Trophoblast cell (in vitro differentiated cells and primary cell): Measurements from ENCODE around the gene GRIN2A.

Experiments used
- DNase-seq, 2 donors: peaks; one replicate each; pipeline ENCODE4 v3.0.0-alpha.2; 2016
- H2AFZ ChIP-seq: 2 replicates; pipeline ENCODE4 v1.6.1; 2013; ENCODE audit warnings: low read length, moderate library complexity, mild to moderate bottlenecking; ENCODE audit not compliant: insufficient read depth, poor library complexity
- H2AK5ac ChIP-seq: 2 replicates; pipeline ENCODE4 v1.6.1; 2013; ENCODE audit warnings: mild to moderate bottlenecking, low read length
- H2BK120ac ChIP-seq: 2 replicates; pipeline ENCODE4 v1.6.1; 2013; ENCODE audit warnings: low read length, mild to moderate bottlenecking, moderate library complexity; ENCODE audit not compliant: insufficient read depth, poor library complexity
- H2BK12ac ChIP-seq: 2 replicates; pipeline ENCODE4 v1.6.1; 2013; ENCODE audit warnings: mild to moderate bottlenecking, low read length, moderate library complexity
- H2BK5ac ChIP-seq: 2 replicates; pipeline ENCODE4 v1.6.1; 2013; ENCODE audit warnings: low read length, low read depth, moderate library complexity, mild to moderate bottlenecking; ENCODE audit not compliant: poor library complexity
- H3K14ac ChIP-seq: 2 replicates; pipeline ENCODE4 v1.6.1; 2013; ENCODE audit warnings: mild to moderate bottlenecking, low read length
- H3K18ac ChIP-seq: 2 replicates; pipeline ENCODE4 v1.6.1; 2013; ENCODE audit warnings: mild to moderate bottlenecking, low read length
- H3K23ac ChIP-seq: 2 replicates; pipeline ENCODE4 v1.6.1; 2013; ENCODE audit warnings: low read length
- H3K27ac ChIP-seq: 2 replicates; pipeline ENCODE4 v1.5.1; 2013; ENCODE audit warnings: low read depth, mild to moderate bottlenecking, inconsistent platforms, low read length, moderate library complexity
- H3K27me3 ChIP-seq: 2 replicates; pipeline ENCODE4 v1.6.1; 2013; ENCODE audit warnings: inconsistent platforms, mild to moderate bottlenecking, low read length, moderate library complexity; ENCODE audit not compliant: insufficient read depth
- H3K36me3 ChIP-seq, 2 experiments: 1 replicate in 1 of 2; 2 replicates in 1 of 2; pipeline ENCODE4 v1.6.1; 2013; ENCODE audit warnings: low read length in 2 of 2, mild to moderate bottlenecking in 2 of 2, moderate library complexity in 1 of 2; ENCODE audit not compliant: insufficient read depth in 2 of 2, control insufficient read depth in 1 of 2
- H3K4ac ChIP-seq: 2 replicates; pipeline ENCODE4 v1.6.1; 2013; ENCODE audit warnings: low read depth, mild to moderate bottlenecking, low read length, moderate library complexity
- H3K4me1 ChIP-seq, 2 experiments: 1 replicate in 1 of 2; 2 replicates in 1 of 2; pipeline ENCODE4 v1.6.1; 2013; ENCODE audit warnings: low read length in 2 of 2, mild to moderate bottlenecking in 2 of 2, moderate library complexity in 1 of 2; ENCODE audit not compliant: insufficient read depth in 2 of 2, control insufficient read depth in 1 of 2
- H3K4me2 ChIP-seq: 2 replicates; pipeline ENCODE4 v1.6.1; 2013; ENCODE audit warnings: inconsistent platforms, mild to moderate bottlenecking, low read length, moderate library complexity
- H3K4me3 ChIP-seq: 2 replicates; pipeline ENCODE4 v1.5.1; 2013; ENCODE audit warnings: mild to moderate bottlenecking, low read depth, low read length, inconsistent platforms
- H3K79me1 ChIP-seq: one replicate; pipeline ENCODE4 v1.6.1; 2013; ENCODE audit warnings: low read length
- H3K79me2 ChIP-seq: 2 replicates; pipeline ENCODE4 v1.6.1; 2013; ENCODE audit warnings: low read length, mild to moderate bottlenecking; ENCODE audit not compliant: control insufficient read depth, insufficient read depth, poor library complexity
- H3K9ac ChIP-seq: 2 replicates; pipeline ENCODE4 v1.6.1; 2013; ENCODE audit warnings: mild to moderate bottlenecking, low read length
- H3K9me3 ChIP-seq: 2 replicates; pipeline ENCODE4 v1.6.1; 2013; ENCODE audit warnings: low read depth, mild to moderate bottlenecking, control low read depth, inconsistent platforms, low read length; ENCODE audit not compliant: insufficient read depth
- H4K12ac ChIP-seq: 2 replicates; pipeline ENCODE4 v1.6.1; 2013; ENCODE audit warnings: low read depth, mild to moderate bottlenecking, low read length, moderate library complexity
- H4K8ac ChIP-seq: 2 replicates; pipeline ENCODE4 v1.6.1; 2013; ENCODE audit warnings: low read depth, mild to moderate bottlenecking, low read length, moderate library complexity
- H4K91ac ChIP-seq: one replicate; pipeline ENCODE4 v1.6.1; 2013; ENCODE audit warnings: low read depth, mild to moderate bottlenecking, low read length, moderate library complexity
- WGBS: extraction: QIAGEN DNeasy Blood & Tissue Kit; methylation state at CpG from one replicate; pipeline ENCODE4 v1.1.7; 2013; ENCODE audit warnings: missing lambda C conversion rate; ENCODE audit not compliant: insufficient read length, insufficient coverage; ENCODE audit errors: extremely low coverage; 5-methylcytosine and 5-hydroxymethylcytosine counted together

GRIN2A gene

GRCh38 chr16:9821331-9821730 lies 360.9 kb downstream of the GRIN2A start:
- H2AK5ac ChIP-seq: no peak overlapping the region
- H3K4me2 ChIP-seq: no peak overlapping the region
- H3K18ac ChIP-seq: no peak overlapping the region
- H2BK12ac ChIP-seq: no peak overlapping the region
- H4K91ac ChIP-seq: no peak overlapping the region
- no peak overlapping the region for H4K8ac ChIP-seq
- no peaks in the 10 kb centered on the region for H3K4me1 ChIP-seq
- no peak overlapping the region for H4K12ac ChIP-seq
- no peak overlapping the region for H3K27ac ChIP-seq
- H3K27me3 ChIP-seq: no peaks in the 10 kb centered on the region
- H2AFZ ChIP-seq: no peak overlapping the region
- no peak overlapping the region for H2BK5ac ChIP-seq
- H3K14ac ChIP-seq: no peak overlapping the region
- no peaks in the 10 kb centered on the region for H3K79me1 ChIP-seq
- no peak overlapping the region for H3K9ac ChIP-seq
- no peak overlapping the region for H3K4me3 ChIP-seq
- H3K36me3 ChIP-seq: no peaks in the 10 kb centered on the region
- no peaks in the 10 kb centered on the region for H3K79me2 ChIP-seq
- no peak for DNase-seq
- H3K9me3 ChIP-seq: no peaks in the 10 kb centered on the region
- H3K4ac ChIP-seq: no peak overlapping the region
- no CpG with 5 or more reads among the region's 3 CpGs for WGBS
- no peak overlapping the region for H2BK120ac ChIP-seq
- no peak overlapping the region for H3K23ac ChIP-seq

- H2BK12ac ChIP-seq: no peak overlapping the region
- H3K23ac ChIP-seq: no peak overlapping the region
- no peak overlapping the region for H4K12ac ChIP-seq
- no peak overlapping the region for H2AK5ac ChIP-seq
- H3K4me3 ChIP-seq: no peak overlapping the region
- no peak overlapping the region for H3K14ac ChIP-seq
- H2AFZ ChIP-seq: no peak overlapping the region
- no peak overlapping the region for H4K91ac ChIP-seq
- H3K79me1 ChIP-seq: no peaks in the 10 kb centered on the region
- no peak for DNase-seq
- no peaks in the 10 kb centered on the region for H3K36me3 ChIP-seq
- H2BK5ac ChIP-seq: no peak overlapping the region
- no peak overlapping the region for H3K27ac ChIP-seq
- no peak overlapping the region for H3K4ac ChIP-seq
- H3K4me1 ChIP-seq: no peaks in the 10 kb centered on the region
- H3K27me3 ChIP-seq: no peaks in the 10 kb centered on the region
- no peak overlapping the region for H3K9ac ChIP-seq
- H4K8ac ChIP-seq: no peak overlapping the region
- WGBS: no CpG with 5 or more reads among the region's 8 CpGs
- no peaks in the 10 kb centered on the region for H3K9me3 ChIP-seq
- H3K79me2 ChIP-seq: no peaks in the 10 kb centered on the region
- no peak overlapping the region for H3K18ac ChIP-seq
- H3K4me2 ChIP-seq: no peak overlapping the region
- no peak overlapping the region for H2BK120ac ChIP-seq
These were observed 361.6 kb downstream of the GRIN2A start for GRCh38 chr16:9820476-9821246.

GRCh38 chr16:9818702-9819101 lies 363.5 kb downstream of the GRIN2A start:
- H2BK120ac ChIP-seq: no peak overlapping the region
- no peaks in the 10 kb centered on the region for H3K4me1 ChIP-seq
- no peak overlapping the region for H4K12ac ChIP-seq
- H2BK5ac ChIP-seq: no peak overlapping the region
- no peak overlapping the region for H3K27ac ChIP-seq
- H3K4me2 ChIP-seq: no peak overlapping the region
- H4K91ac ChIP-seq: no peak overlapping the region
- H2BK12ac ChIP-seq: no peak overlapping the region
- WGBS: no CpG with 5 or more reads among the region's 1 CpG
- no peak overlapping the region for H3K14ac ChIP-seq
- no peaks in the 10 kb centered on the region for H3K27me3 ChIP-seq
- no peak overlapping the region for H3K18ac ChIP-seq
- H3K79me2 ChIP-seq: no peaks in the 10 kb centered on the region
- no peak for DNase-seq
- H3K9ac ChIP-seq: no peak overlapping the region
- H3K9me3 ChIP-seq: no peaks in the 10 kb centered on the region
- no peaks in the 10 kb centered on the region for H3K79me1 ChIP-seq
- no peaks in the 10 kb centered on the region for H3K36me3 ChIP-seq
- H3K4me3 ChIP-seq: no peak overlapping the region
- no peak overlapping the region for H3K23ac ChIP-seq
- no peak overlapping the region for H2AK5ac ChIP-seq
- H4K8ac ChIP-seq: no peak overlapping the region
- H2AFZ ChIP-seq: no peak overlapping the region
- no peak overlapping the region for H3K4ac ChIP-seq

- H3K4ac ChIP-seq: no peak overlapping the region
- DNase-seq: no peak
- no peak overlapping the region for H4K12ac ChIP-seq
- H3K79me1 ChIP-seq: no peaks in the 10 kb centered on the region
- H3K4me1 ChIP-seq: no peaks in the 10 kb centered on the region
- WGBS: no CpG with 5 or more reads among the region's 4 CpGs
- no peak overlapping the region for H2BK5ac ChIP-seq
- H3K79me2 ChIP-seq: no peaks in the 10 kb centered on the region
- H4K91ac ChIP-seq: no peak overlapping the region
- no peak overlapping the region for H4K8ac ChIP-seq
- no peak overlapping the region for H2BK120ac ChIP-seq
- no peaks in the 10 kb centered on the region for H3K9me3 ChIP-seq
- no peak overlapping the region for H2AK5ac ChIP-seq
- no peak overlapping the region for H3K4me2 ChIP-seq
- H3K23ac ChIP-seq: no peak overlapping the region
- no peak overlapping the region for H3K18ac ChIP-seq
- H3K9ac ChIP-seq: no peak overlapping the region
- no peaks in the 10 kb centered on the region for H3K36me3 ChIP-seq
- no peak overlapping the region for H3K27ac ChIP-seq
- no peaks in the 10 kb centered on the region for H3K27me3 ChIP-seq
- no peak overlapping the region for H2AFZ ChIP-seq
- no peak overlapping the region for H2BK12ac ChIP-seq
- H3K14ac ChIP-seq: no peak overlapping the region
- no peak overlapping the region for H3K4me3 ChIP-seq
These were observed 364.6 kb downstream of the GRIN2A start for GRCh38 chr16:9817586-9817985.
